B cell (primary cell): ENCODE results near the gene ZNF554. TPM values are rescaled to one million over a fixed set of nuclear protein-coding genes. Genes with fewer than 3 reads are reported as not detected.

Source experiments
- ATAC-seq: fragments of 200-7000 bp; cut with Tn5 transposase; one replicate; pipeline ENCODE4 v1.10.0; 2021; ENCODE audit warnings: low read depth, mild to moderate bottlenecking, moderate number of reproducible peaks, moderate library complexity
- CTCF ChIA-PET: fragments of 350-600 bp; sonication (Branson Sonifier 250); formaldehyde crosslinking; loops from one replicate; lab custom pipeline; 2021; ENCODE audit warnings: antibody characterized with exemption, inconsistent platforms; lab: Charles Lee
- POLR2A ChIA-PET: fragments of 350-600 bp; sonication (Branson Sonifier 250); formaldehyde crosslinking; loops from one replicate; lab custom pipeline; 2021; ENCODE audit warnings: antibody characterized with exemption; lab: Charles Lee
- DNase-seq: peaks from one replicate; pipeline ENCODE4 v3.0.0; 2013
- H2AFZ ChIP-seq: 2 replicates; pipeline ENCODE4 v1.6.1; 2012; ENCODE audit warnings: mild to moderate bottlenecking, low read depth, low read length; ENCODE audit not compliant: insufficient read depth, poor library complexity, severe bottlenecking
- H3K27ac ChIP-seq, 2 donors: 1 replicate in 1 of 2; 2 replicates in 1 of 2; pipeline ENCODE4 v1.5.1; 2012 to 2013; ENCODE audit warnings: low read length in 2 of 2, mild to moderate bottlenecking in 2 of 2, moderate library complexity in 1 of 2
- H3K27me3 ChIP-seq, 4 experiments: fragments of 200-600 bp in 1 of 4; sonication (generic) in 1 of 4; replicated peaks in 1 of 4; 1 replicate in 2 of 4; 2 replicates in 2 of 4; pipeline versions ENCODE4 v1.6.1 to v1.7.0; 2013 to 2016; ENCODE audit warnings: low read length in 3 of 4, mild to moderate bottlenecking in 2 of 4, mixed read lengths in 1 of 4, moderate library complexity in 1 of 4; ENCODE audit not compliant: insufficient read depth in 4 of 4, control insufficient read depth in 3 of 4; ENCODE audit errors: control extremely low read depth in 1 of 4
- H3K36me3 ChIP-seq, 2 experiments: replicated peaks in 1 of 2; 1 replicate in 1 of 2; 2 replicates in 1 of 2; pipeline versions ENCODE4 v1.6.1 to v1.7.1; 2013; ENCODE audit warnings: low read length in 1 of 2; ENCODE audit not compliant: insufficient read depth in 2 of 2, control insufficient read depth in 1 of 2; ENCODE audit errors: control extremely low read depth in 1 of 2, extremely low read depth in 1 of 2
- H3K4me1 ChIP-seq, 2 donors: fragments of 200-600 bp in 1 of 2; sonication (generic) in 1 of 2; 1 replicate in 1 of 2; 2 replicates in 1 of 2; pipeline versions ENCODE4 v1.5.1 to v1.6.1; 2013 to 2017; ENCODE audit warnings: low read length in 2 of 2; ENCODE audit not compliant: control insufficient read depth in 2 of 2, insufficient read depth in 2 of 2
- H3K4me2 ChIP-seq: replicated peaks from 2 replicates; pipeline ENCODE3; 2012; ENCODE audit warnings: mild to moderate bottlenecking, low read depth, low read length; ENCODE audit not compliant: poor library complexity, severe bottlenecking
- H3K4me3 ChIP-seq, 5 experiments: fragments of 200-600 bp in 1 of 5; sonication (generic) in 1 of 5; 1 replicate in 3 of 5; 2 replicates in 2 of 5; pipeline versions ENCODE4 v1.5.1 to v1.7.0; 2011 to 2016; ENCODE audit warnings: low read length in 4 of 5, mild to moderate bottlenecking in 4 of 5, low read depth in 2 of 5, control low read depth in 1 of 5, moderate library complexity in 1 of 5; ENCODE audit not compliant: insufficient read depth in 1 of 5; ENCODE audit errors: control extremely low read depth in 1 of 5, extremely low read depth in 1 of 5
- H3K79me2 ChIP-seq: fragments of 200-600 bp; sonication (generic); one replicate; pipeline ENCODE4 v1.6.0; 2016; ENCODE audit warnings: low read length; ENCODE audit not compliant: control insufficient read depth, insufficient read depth
- H3K9ac ChIP-seq: fragments of 200-600 bp; sonication (generic); 2 replicates; pipeline ENCODE4 v1.6.1; 2017; ENCODE audit warnings: mild to moderate bottlenecking, low read length, moderate library complexity
- H3K9me3 ChIP-seq, 3 donors: one replicate each; pipeline versions ENCODE4 v1.6.1 to v1.7.1; 2013; ENCODE audit warnings: low read length in 2 of 3; ENCODE audit not compliant: control insufficient read depth in 2 of 3, insufficient read depth in 1 of 3; ENCODE audit errors: control extremely low read depth in 1 of 3
- H4K20me1 ChIP-seq: 2 replicates; pipeline ENCODE4 v1.6.0; 2012; ENCODE audit warnings: mild to moderate bottlenecking, low read length; ENCODE audit not compliant: insufficient read depth, control insufficient read depth, poor library complexity, severe bottlenecking
- H3K27ac Mint-ChIP-seq: one replicate; pipeline ENCODE4 v1.8.0; 2021; ENCODE audit warnings: mixed read lengths
- H3K27me3 Mint-ChIP-seq: one replicate; pipeline ENCODE4 v1.8.0; 2021; ENCODE audit warnings: mixed read lengths
- H3K4me1 Mint-ChIP-seq: one replicate; pipeline ENCODE4 v1.8.0; 2021; ENCODE audit warnings: mixed read lengths
- H3K4me3 Mint-ChIP-seq: one replicate; pipeline ENCODE4 v1.8.0; 2021; ENCODE audit warnings: mixed read lengths
- H3K9me3 Mint-ChIP-seq: one replicate; pipeline ENCODE4 v1.8.0; 2022; ENCODE audit warnings: mixed read lengths; ENCODE audit not compliant: insufficient read depth
- EZH2 ChIP-seq: IDR thresholded peaks from 2 replicates; pipeline ENCODE4 v1.6.1; 2012; ENCODE audit warnings: borderline replicate concordance, low read depth, mild to moderate bottlenecking, moderate library complexity, low read length; ENCODE audit not compliant: insufficient read depth, poor library complexity, severe bottlenecking
- WGBS: methylation state at CpG from one replicate; pipeline ENCODE4 v1.1.5; 2013; ENCODE audit warnings: missing lambda C conversion rate; ENCODE audit not compliant: insufficient coverage; 5-methylcytosine and 5-hydroxymethylcytosine counted together
- intact Hi-C: fragments of 100-400 bp; cut with micrococcal nuclease; formaldehyde crosslinking; loops from one replicate; pipeline ENCODE4 v1.10.0; 2022
- polyA plus RNA-seq: library from polyadenylated mRNA; depleted of rRNA; stranded (reverse); fragments of >200 nt; gene quantifications from 2 replicates; pipeline ENCODE4 v1.2.3, GENCODE V29; 2012
- total RNA-seq, 2 donors: library from RNA; stranded (reverse); fragments of 120-200 nt in 1 of 2; gene quantifications; 1 replicate in 1 of 2; 2 replicates in 1 of 2; pipeline versions ENCODE4 v1.2.3 to v1.2.4, GENCODE V29; 2013 to 2022
- TF ChIP-seq, protein P1 (sequence below): fragments of 200-600 bp; IDR thresholded peaks from one replicate; pipeline ENCODE4 v1.8.0; 2022; ENCODE audit warnings: antibody characterized with exemption, mild to moderate bottlenecking

Gene ZNF554
- total and polyA plus RNA-seq, 2 donors (not counting 1 experiment from before 2014, with no cell fraction given): 2.8 to 5.9 TPM

DNA sequence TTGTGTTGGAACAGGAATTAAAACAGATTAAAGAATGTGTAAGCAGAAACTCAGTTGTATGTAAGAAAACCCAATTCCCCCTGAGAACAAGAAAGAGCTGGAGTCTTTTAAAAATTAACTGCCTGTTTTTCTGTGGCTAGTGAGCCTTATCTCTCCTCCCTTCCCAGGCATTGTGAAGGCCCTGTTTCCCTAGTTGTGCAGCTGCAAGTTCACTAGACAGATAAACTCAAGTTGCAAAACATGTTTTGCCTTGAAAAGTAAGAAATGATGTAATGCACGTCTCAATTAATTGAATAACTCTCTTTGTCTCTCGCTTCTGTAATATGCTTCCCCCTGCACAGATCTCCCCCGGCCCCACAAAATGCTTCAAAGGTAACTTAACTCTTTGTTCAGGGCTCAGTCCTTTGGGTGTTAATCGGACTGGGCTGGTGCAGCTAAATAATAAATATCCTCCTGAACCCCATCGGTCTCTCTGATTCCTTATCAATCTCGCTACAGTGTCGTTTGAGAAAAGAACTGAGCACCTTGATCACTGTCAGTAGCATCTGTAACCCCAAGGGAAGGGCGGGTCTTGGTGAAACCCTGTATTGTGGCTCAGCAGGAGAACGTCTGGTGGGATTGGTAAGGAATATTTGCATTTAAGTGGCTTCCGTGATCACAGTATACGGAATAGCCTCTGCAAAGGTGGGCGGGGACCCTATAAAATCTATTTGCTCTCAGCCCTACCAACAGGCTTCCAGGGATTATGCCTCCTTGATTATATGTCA lies 45.8 kb downstream of the ZNF554 start:
- peaks cover 0 to 10% (median 0%) of the 10 kb centered on the region in 3 donors for H3K9me3 ChIP-seq
- WGBS: 44% methylated on average over 9 of the region's 12 CpGs
- H3K27ac Mint-ChIP-seq: no peak overlapping the region
- H3K4me2 ChIP-seq: no peak overlapping the region
- no peak for TF ChIP-seq EZH2
- TF ChIP-seq, protein P1, sequence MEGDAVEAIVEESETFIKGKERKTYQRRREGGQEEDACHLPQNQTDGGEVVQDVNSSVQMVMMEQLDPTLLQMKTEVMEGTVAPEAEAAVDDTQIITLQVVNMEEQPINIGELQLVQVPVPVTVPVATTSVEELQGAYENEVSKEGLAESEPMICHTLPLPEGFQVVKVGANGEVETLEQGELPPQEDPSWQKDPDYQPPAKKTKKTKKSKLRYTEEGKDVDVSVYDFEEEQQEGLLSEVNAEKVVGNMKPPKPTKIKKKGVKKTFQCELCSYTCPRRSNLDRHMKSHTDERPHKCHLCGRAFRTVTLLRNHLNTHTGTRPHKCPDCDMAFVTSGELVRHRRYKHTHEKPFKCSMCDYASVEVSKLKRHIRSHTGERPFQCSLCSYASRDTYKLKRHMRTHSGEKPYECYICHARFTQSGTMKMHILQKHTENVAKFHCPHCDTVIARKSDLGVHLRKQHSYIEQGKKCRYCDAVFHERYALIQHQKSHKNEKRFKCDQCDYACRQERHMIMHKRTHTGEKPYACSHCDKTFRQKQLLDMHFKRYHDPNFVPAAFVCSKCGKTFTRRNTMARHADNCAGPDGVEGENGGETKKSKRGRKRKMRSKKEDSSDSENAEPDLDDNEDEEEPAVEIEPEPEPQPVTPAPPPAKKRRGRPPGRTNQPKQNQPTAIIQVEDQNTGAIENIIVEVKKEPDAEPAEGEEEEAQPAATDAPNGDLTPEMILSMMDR: no peak
- H3K4me3 Mint-ChIP-seq: no peak overlapping the region
- H3K27ac ChIP-seq: no peak overlapping the region
- H3K4me3 ChIP-seq: no peak overlapping the region
- ChIA-PET CTCF (no interaction called here), POLR2A (no interaction called here)
- H3K27me3 ChIP-seq: no peaks in the 10 kb centered on the region
- H3K36me3 ChIP-seq: no peaks in the 10 kb centered on the region
- intact Hi-C loops: no loop called here
- no peaks in the 10 kb centered on the region for H4K20me1 ChIP-seq
- ATAC-seq (no peak), DNase-seq (no peak)
- H3K27me3 Mint-ChIP-seq: peaks cover 9% of the 10 kb centered on the region
- H3K9me3 Mint-ChIP-seq: no peaks in the 10 kb centered on the region
- H3K9ac ChIP-seq: no peak overlapping the region
- peaks cover 2% of the 10 kb centered on the region for H3K4me1 Mint-ChIP-seq
- no peaks in the 10 kb centered on the region for H3K4me1 ChIP-seq
- H3K79me2 ChIP-seq: no peaks in the 10 kb centered on the region
- H2AFZ ChIP-seq: no peak overlapping the region

DNA sequence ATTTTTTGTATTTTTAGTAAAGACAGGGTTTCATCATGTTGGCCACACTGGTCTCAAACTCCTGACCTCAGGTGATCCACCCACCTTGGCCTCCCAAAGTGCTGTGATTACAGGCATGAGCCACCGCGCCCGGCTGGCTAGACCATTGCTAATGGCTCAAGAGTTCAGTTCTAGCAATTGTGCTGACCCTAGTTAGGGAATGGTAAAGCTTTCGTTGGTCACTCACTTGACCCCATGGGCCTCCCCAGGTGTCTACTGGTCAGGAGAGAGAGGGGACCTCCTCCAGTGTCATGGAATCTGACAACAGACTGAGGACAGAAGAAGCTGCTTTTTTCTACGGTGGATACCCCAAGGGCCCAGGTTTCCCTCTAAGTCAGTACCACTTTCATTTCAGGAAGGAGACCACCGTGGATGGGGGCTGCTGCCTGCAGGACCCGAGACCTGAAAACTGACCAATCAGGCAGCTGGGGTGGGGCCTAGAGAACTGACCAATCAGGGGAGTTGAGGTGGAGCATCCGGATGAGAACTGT lies 46.9 kb downstream of the ZNF554 start:
- H3K4me3 Mint-ChIP-seq: no peak overlapping the region
- 72% methylated on average over 5 of the region's 8 CpGs for WGBS

More for the DNA sequence above, 46.9 kb downstream of the ZNF554 start:
- H4K20me1 ChIP-seq: no peaks in the 10 kb centered on the region
- H3K9me3 Mint-ChIP-seq: no peaks in the 10 kb centered on the region
- no peaks in the 10 kb centered on the region for H3K36me3 ChIP-seq
- intact Hi-C loops: no loop called here
- H2AFZ ChIP-seq: no peak overlapping the region
- no peak overlapping the region for H3K4me3 ChIP-seq
- TF ChIP-seq EZH2: no peak
- TF ChIP-seq, protein P1: no peak
- H3K4me1 ChIP-seq: no peaks in the 10 kb centered on the region
- no peak overlapping the region for H3K27ac ChIP-seq
- H3K4me1 Mint-ChIP-seq: peaks cover 2% of the 10 kb centered on the region
- H3K27me3 ChIP-seq: no peaks in the 10 kb centered on the region
- H3K27ac Mint-ChIP-seq: no peak overlapping the region
- ATAC-seq: no peak
- H3K79me2 ChIP-seq: no peaks in the 10 kb centered on the region
- no peak overlapping the region for H3K4me2 ChIP-seq
- CTCF ChIA-PET: interaction anchor here (1.3 to 1.5 kb wide), 2 partner anchors 21 to 218 kb away, joined by 3 read pairs; no protein-coding TSS in a partner anchor
- POLR2A ChIA-PET: interaction anchor here (0.6 kb wide), 1 partner anchor 15 kb away, joined by 3 read pairs; no protein-coding TSS in a partner anchor
- DNase-seq: no peak
- H3K9ac ChIP-seq: no peak overlapping the region
- H3K27me3 Mint-ChIP-seq: peaks cover 9% of the 10 kb centered on the region
- peaks cover 0 to 10% (median 0%) of the 10 kb centered on the region in 3 donors for H3K9me3 ChIP-seq
